Measurements from ENCODE around the gene RAMP1.

DNA sequence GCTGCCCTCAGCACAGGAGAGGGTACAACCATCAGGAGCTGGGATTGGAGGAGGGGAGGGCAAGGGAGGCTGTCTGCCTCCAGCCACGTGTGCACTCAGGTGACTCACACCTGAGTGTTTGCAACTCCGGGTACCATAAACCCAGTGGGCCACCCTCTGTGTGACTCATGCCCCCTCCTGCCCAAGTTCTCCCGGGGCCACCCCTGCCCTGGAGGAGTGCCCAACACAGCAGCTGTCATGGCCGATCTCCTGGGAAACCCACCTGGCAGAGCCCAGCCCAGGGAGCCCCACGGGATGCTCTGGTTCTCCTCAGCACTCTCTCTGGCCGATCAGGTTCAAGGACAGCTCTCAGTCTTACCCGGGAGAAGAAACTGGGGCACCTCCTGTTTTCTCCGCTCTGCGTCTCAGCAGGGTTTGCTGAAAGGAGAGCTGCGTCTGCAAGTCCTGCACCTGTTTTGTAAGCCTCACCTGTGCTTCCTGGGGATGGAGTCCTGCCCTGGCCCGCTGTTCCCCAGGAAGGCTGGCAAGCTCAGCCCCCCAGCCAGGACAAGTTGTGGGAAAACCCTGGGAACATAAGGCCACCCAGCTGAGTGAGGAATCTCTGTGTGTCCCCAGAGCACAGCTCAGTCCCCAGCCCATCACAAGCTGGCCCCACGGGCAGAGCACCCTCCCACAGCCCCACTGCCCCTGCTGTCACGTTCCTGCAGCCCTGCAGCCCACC is 63.4 kb downstream of the RAMP1 start:
- TF ChIP-seq, protein P1, sequence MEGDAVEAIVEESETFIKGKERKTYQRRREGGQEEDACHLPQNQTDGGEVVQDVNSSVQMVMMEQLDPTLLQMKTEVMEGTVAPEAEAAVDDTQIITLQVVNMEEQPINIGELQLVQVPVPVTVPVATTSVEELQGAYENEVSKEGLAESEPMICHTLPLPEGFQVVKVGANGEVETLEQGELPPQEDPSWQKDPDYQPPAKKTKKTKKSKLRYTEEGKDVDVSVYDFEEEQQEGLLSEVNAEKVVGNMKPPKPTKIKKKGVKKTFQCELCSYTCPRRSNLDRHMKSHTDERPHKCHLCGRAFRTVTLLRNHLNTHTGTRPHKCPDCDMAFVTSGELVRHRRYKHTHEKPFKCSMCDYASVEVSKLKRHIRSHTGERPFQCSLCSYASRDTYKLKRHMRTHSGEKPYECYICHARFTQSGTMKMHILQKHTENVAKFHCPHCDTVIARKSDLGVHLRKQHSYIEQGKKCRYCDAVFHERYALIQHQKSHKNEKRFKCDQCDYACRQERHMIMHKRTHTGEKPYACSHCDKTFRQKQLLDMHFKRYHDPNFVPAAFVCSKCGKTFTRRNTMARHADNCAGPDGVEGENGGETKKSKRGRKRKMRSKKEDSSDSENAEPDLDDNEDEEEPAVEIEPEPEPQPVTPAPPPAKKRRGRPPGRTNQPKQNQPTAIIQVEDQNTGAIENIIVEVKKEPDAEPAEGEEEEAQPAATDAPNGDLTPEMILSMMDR (conservative IDR thresholded peaks at IDR 0.05; ENCODE audit: low read length), result no peak
- TF ChIP-seq EZH2phosphoT487 (IDR thresholded peaks at IDR 0.05; ENCODE audit: borderline replicate concordance), result no peak
